Loucy (cell line): Measurements from ENCODE around the gene NTN1.
A peak's percentile ranks its signal among the peaks of the same experiment; 100 is the strongest.

Source experiments
- H2AFZ ChIP-seq: fragments of 200-600 bp; sonication (generic); 2 replicates; pipeline ENCODE4 v1.6.0; 2016; ENCODE audit warnings: antibody characterized with exemption, mild to moderate bottlenecking, low read length, moderate library complexity
- H3F3A ChIP-seq: fragments of 200-600 bp; 2 replicates; pipeline ENCODE4 v1.6.0; 2016; ENCODE audit warnings: antibody characterized with exemption, low read depth, mild to moderate bottlenecking
- H3K27me3 ChIP-seq: fragments of 200-600 bp; sonication (generic); 2 replicates; pipeline ENCODE4 v1.6.1; 2014; ENCODE audit warnings: low read length, mild to moderate bottlenecking; ENCODE audit not compliant: insufficient read depth, poor library complexity, severe bottlenecking
- H3K36me3 ChIP-seq: fragments of 200-600 bp; sonication (generic); 2 replicates; pipeline ENCODE4 v1.6.1; 2016; ENCODE audit warnings: low read length; ENCODE audit not compliant: insufficient read depth
- H3K4me1 ChIP-seq: fragments of 200-600 bp; sonication (generic); 2 replicates; pipeline ENCODE4 v1.5.1; 2014; ENCODE audit warnings: low read length, mild to moderate bottlenecking; ENCODE audit not compliant: insufficient read depth, poor library complexity, severe bottlenecking
- H3K4me2 ChIP-seq: fragments of 200-600 bp; sonication (generic); 2 replicates; pipeline ENCODE4 v1.6.0; 2014; ENCODE audit warnings: antibody characterized with exemption, low read length, low read depth, mild to moderate bottlenecking; ENCODE audit not compliant: poor library complexity, severe bottlenecking
- H3K4me3 ChIP-seq: fragments of 200-600 bp; sonication (generic); 2 replicates; pipeline ENCODE4 v1.5.1; 2014; ENCODE audit warnings: low read length, mild to moderate bottlenecking, mixed read lengths; ENCODE audit not compliant: poor library complexity, severe bottlenecking
- H3K79me2 ChIP-seq: fragments of 200-600 bp; sonication (generic); 2 replicates; pipeline ENCODE4 v1.6.1; 2014; ENCODE audit warnings: low read length; ENCODE audit not compliant: insufficient read depth
- H3K9ac ChIP-seq: fragments of 200-600 bp; sonication (generic); 2 replicates; pipeline ENCODE4 v1.6.0; 2014; ENCODE audit warnings: mild to moderate bottlenecking, low read depth, low read length, moderate library complexity; ENCODE audit not compliant: poor library complexity, severe bottlenecking
- H3K9me2 ChIP-seq: fragments of 200-600 bp; sonication (generic); replicated peaks from 2 replicates; pipeline ENCODE4 v1.6.1; 2016; ENCODE audit warnings: low read depth, low read length, mixed read lengths
- H3K9me3 ChIP-seq: fragments of 200-600 bp; sonication (generic); 2 replicates; pipeline ENCODE4 v1.6.1; 2014; ENCODE audit warnings: mild to moderate bottlenecking, antibody characterized with exemption, low read length, low read depth; ENCODE audit not compliant: insufficient read depth
- H4K20me1 ChIP-seq: fragments of 200-600 bp; sonication (generic); 2 replicates; pipeline ENCODE4 v1.6.0; 2014; ENCODE audit warnings: antibody characterized with exemption, low read length, mild to moderate bottlenecking; ENCODE audit not compliant: insufficient read depth, poor library complexity, severe bottlenecking
- CTCF ChIP-seq: fragments of 200-600 bp; sonication (generic); conservative IDR thresholded peaks from 2 replicates; pipeline ENCODE4 v1.5.1; 2014; ENCODE audit warnings: mild to moderate bottlenecking, antibody characterized with exemption, low read length
- EZH2phosphoT487 ChIP-seq: fragments of 200-600 bp; IDR thresholded peaks from 2 replicates; pipeline ENCODE4 v1.6.1; 2018; ENCODE audit warnings: antibody characterized with exemption, mild to moderate bottlenecking, moderate library complexity, borderline replicate concordance

NTN1 gene

GRCh38 chr17:9023392-9024218, 2.3 kb downstream of the NTN1 start:
- Histone ChIP-seq H3K9me2 (no peaks in the 10 kb centered on the region), H3K27me3 (no peaks in the 10 kb centered on the region), H2AFZ (no peak overlapping the region), H4K20me1 (no peaks in the 10 kb centered on the region), H3F3A (peaks cover 5% of the 10 kb centered on the region; the same call in 1 of the 2 replicates), H3K4me1 (peaks cover 36% of the 10 kb centered on the region), H3K9me3 (no peaks in the 10 kb centered on the region), H3K9ac (no peak overlapping the region), H3K4me2 (peak overlapping the region; percentile 45), H3K36me3 (no peaks in the 10 kb centered on the region), H3K4me3 (peak overlapping the region; percentile 33), H3K79me2 (no peaks in the 10 kb centered on the region; the same call in 1 of the 2 replicates)
- TF ChIP-seq EZH2phosphoT487 (no peak), CTCF (no peak)

GRCh38 chr17:9024497-9024896, 3.2 kb downstream of the NTN1 start:
- peaks cover 5% of the 10 kb centered on the region; the same call in 1 of the 2 replicates for H3F3A ChIP-seq
- H3K79me2 ChIP-seq = no peaks in the 10 kb centered on the region; the same call in 1 of the 2 replicates
- TF ChIP-seq EZH2phosphoT487 = no peak
- TF ChIP-seq CTCF = no peak
- H4K20me1 ChIP-seq = no peaks in the 10 kb centered on the region
- H3K4me1 ChIP-seq = peaks cover 39% of the 10 kb centered on the region
- no peaks in the 10 kb centered on the region for H3K36me3 ChIP-seq
- H3K27me3 ChIP-seq = no peaks in the 10 kb centered on the region
- no peak overlapping the region for H3K9ac ChIP-seq
- peak overlapping the region; percentile 31 for H3K4me3 ChIP-seq
- no peaks in the 10 kb centered on the region for H3K9me2 ChIP-seq
- no peak overlapping the region for H2AFZ ChIP-seq
- no peaks in the 10 kb centered on the region for H3K9me3 ChIP-seq
- peak overlapping the region; percentile 45 for H3K4me2 ChIP-seq

- peaks cover 5% of the 10 kb centered on the region; the same call in 1 of the 2 replicates for H3F3A ChIP-seq
- H3K4me2 ChIP-seq = no peak overlapping the region
- H3K79me2 ChIP-seq = no peaks in the 10 kb centered on the region; the same call in 1 of the 2 replicates
- H3K9ac ChIP-seq = no peak overlapping the region
- H3K27me3 ChIP-seq = no peaks in the 10 kb centered on the region
- H2AFZ ChIP-seq = no peak overlapping the region
- peaks cover 43% of the 10 kb centered on the region for H3K4me1 ChIP-seq
- no peaks in the 10 kb centered on the region for H3K9me2 ChIP-seq
- H3K4me3 ChIP-seq = no peak overlapping the region
- H3K36me3 ChIP-seq = no peaks in the 10 kb centered on the region
- H4K20me1 ChIP-seq = no peaks in the 10 kb centered on the region
- TF ChIP-seq CTCF (no peak), EZH2phosphoT487 (no peak)
- no peaks in the 10 kb centered on the region for H3K9me3 ChIP-seq
Observed at GRCh38 chr17:9026741-9027140, 5.4 kb downstream of the NTN1 start.
